Ishikawa (cell line): ENCODE results near the gene ACSL1.

Source experiments
- CEBPB ChIP-seq: IDR thresholded peaks from 2 replicates; pipeline ENCODE4 v1.6.1; 2012
- CREB1 ChIP-seq: IDR thresholded peaks from 2 replicates; pipeline ENCODE4 v1.6.1; 2012; ENCODE audit warnings: low read depth
- EGR1 ChIP-seq: IDR thresholded peaks from 2 replicates; pipeline ENCODE4 v1.6.1; 2012
- EP300 ChIP-seq: IDR thresholded peaks from 2 replicates; pipeline ENCODE4 v1.6.1; 2012; ENCODE audit warnings: borderline replicate concordance
- FOXM1 ChIP-seq: IDR thresholded peaks from 2 replicates; pipeline ENCODE4 v1.6.1; 2012; ENCODE audit warnings: low read depth, borderline replicate concordance
- MAX ChIP-seq: IDR thresholded peaks from 2 replicates; pipeline ENCODE4 v1.6.1; 2012
- NFIC ChIP-seq: IDR thresholded peaks from 2 replicates; pipeline ENCODE4 v1.6.1; 2012
- RAD21 ChIP-seq: IDR thresholded peaks from 2 replicates; pipeline ENCODE4 v1.6.1; 2012; ENCODE audit warnings: low read depth
- TAF1 ChIP-seq: IDR thresholded peaks from 2 replicates; pipeline ENCODE4 v1.6.1; 2012; ENCODE audit warnings: low read depth, mild to moderate bottlenecking
- TCF12 ChIP-seq: IDR thresholded peaks from 2 replicates; pipeline ENCODE4 v1.6.1; 2012; ENCODE audit warnings: low read depth
- TEAD4 ChIP-seq: IDR thresholded peaks from 2 replicates; pipeline ENCODE4 v1.6.1; 2012
- YY1 ChIP-seq: IDR thresholded peaks from 2 replicates; pipeline ENCODE4 v1.6.1; 2012; ENCODE audit warnings: low read depth
- ZBTB7A ChIP-seq: IDR thresholded peaks from 2 replicates; pipeline ENCODE4 v1.6.1; 2012; ENCODE audit warnings: low read depth
- TF ChIP-seq, protein P1 (sequence below): IDR thresholded peaks from 2 replicates; pipeline ENCODE4 v1.6.1; 2012; ENCODE audit warnings: low read depth, mild to moderate bottlenecking
- TF ChIP-seq, protein P2 (sequence below): IDR thresholded peaks from 2 replicates; pipeline ENCODE4 v1.6.1; 2012

The ACSL1 gene

GRCh38 chr4:184732126-184732525 lies 93.6 kb downstream of the ACSL1 start:
- TF ChIP-seq TCF12, result no peak
- no peak for TF ChIP-seq FOXM1
- TF ChIP-seq NFIC, result no peak
- no peak for TF ChIP-seq ZBTB7A
- TF ChIP-seq EGR1, result no peak
- TF ChIP-seq, protein P1, sequence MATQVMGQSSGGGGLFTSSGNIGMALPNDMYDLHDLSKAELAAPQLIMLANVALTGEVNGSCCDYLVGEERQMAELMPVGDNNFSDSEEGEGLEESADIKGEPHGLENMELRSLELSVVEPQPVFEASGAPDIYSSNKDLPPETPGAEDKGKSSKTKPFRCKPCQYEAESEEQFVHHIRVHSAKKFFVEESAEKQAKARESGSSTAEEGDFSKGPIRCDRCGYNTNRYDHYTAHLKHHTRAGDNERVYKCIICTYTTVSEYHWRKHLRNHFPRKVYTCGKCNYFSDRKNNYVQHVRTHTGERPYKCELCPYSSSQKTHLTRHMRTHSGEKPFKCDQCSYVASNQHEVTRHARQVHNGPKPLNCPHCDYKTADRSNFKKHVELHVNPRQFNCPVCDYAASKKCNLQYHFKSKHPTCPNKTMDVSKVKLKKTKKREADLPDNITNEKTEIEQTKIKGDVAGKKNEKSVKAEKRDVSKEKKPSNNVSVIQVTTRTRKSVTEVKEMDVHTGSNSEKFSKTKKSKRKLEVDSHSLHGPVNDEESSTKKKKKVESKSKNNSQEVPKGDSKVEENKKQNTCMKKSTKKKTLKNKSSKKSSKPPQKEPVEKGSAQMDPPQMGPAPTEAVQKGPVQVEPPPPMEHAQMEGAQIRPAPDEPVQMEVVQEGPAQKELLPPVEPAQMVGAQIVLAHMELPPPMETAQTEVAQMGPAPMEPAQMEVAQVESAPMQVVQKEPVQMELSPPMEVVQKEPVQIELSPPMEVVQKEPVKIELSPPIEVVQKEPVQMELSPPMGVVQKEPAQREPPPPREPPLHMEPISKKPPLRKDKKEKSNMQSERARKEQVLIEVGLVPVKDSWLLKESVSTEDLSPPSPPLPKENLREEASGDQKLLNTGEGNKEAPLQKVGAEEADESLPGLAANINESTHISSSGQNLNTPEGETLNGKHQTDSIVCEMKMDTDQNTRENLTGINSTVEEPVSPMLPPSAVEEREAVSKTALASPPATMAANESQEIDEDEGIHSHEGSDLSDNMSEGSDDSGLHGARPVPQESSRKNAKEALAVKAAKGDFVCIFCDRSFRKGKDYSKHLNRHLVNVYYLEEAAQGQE, result no peak
- TF ChIP-seq CREB1, result no peak
- no peak for TF ChIP-seq TAF1
- TF ChIP-seq YY1, result no peak
- TF ChIP-seq TEAD4, result no peak

DNA sequence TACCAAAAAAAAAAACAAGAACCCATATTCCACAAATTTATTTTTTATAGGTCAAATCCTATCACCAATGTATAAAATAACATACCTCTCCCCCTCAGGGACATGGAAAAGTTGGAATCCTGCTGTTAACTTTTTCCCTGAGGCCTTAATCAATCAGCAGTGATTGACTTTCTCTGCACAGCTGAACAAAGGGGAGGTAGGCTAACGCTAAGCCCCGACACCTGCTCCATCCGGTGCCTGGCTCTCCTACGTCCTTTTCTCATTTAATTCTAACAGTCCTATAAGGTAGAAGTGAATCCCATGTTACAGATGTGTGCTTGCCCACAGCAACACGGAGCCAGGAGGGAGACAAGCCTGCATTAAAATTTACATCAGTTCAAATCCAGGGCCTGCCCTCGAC lies 94.7 kb downstream of the ACSL1 start:
- no peak for TF ChIP-seq NFIC
- TF ChIP-seq EP300, result no peak
- TF ChIP-seq, protein P2, sequence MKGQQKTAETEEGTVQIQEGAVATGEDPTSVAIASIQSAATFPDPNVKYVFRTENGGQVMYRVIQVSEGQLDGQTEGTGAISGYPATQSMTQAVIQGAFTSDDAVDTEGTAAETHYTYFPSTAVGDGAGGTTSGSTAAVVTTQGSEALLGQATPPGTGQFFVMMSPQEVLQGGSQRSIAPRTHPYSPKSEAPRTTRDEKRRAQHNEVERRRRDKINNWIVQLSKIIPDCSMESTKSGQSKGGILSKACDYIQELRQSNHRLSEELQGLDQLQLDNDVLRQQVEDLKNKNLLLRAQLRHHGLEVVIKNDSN, result no peak
- TF ChIP-seq CREB1, result no peak
- no peak for TF ChIP-seq EGR1

- TF ChIP-seq NFIC (no peak), TEAD4 (no peak), EP300 (no peak), YY1 (no peak), CREB1 (no peak), TCF12 (no peak), CEBPB (no peak), TAF1 (no peak), EGR1 (no peak), ZBTB7A (no peak), FOXM1 (no peak), RAD21 (no peak)
- TF ChIP-seq, protein P2, result no peak
- TF ChIP-seq, protein P1, result no peak
Measured at GRCh38 chr4:184729946-184730345, 95.8 kb downstream of the ACSL1 start.

GRCh38 chr4:184728858-184729257 lies 96.9 kb downstream of the ACSL1 start:
- no peak for TF ChIP-seq MAX

DNA sequence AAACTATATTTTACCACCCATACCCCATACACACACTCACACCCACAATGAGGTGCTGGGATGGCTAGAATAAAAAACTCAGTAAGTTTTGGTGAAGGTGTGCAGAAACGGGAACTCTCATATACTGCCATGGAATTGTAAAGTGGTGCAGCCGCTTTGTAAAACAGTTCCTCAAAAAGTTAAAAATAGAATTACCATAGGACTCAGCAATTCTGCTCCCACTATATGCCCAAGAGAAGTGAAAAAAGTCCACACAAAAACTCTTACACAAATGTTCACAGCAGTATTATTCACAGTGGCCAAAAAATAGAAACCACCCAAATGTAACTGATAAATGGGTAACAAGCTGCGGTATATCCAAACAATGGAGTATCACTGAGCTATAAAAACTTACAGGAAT lies 98.3 kb downstream of the ACSL1 start:
- TF ChIP-seq MAX (no peak), EGR1 (no peak), TCF12 (no peak), EP300 (no peak), TAF1 (no peak), CREB1 (no peak), ZBTB7A (no peak), RAD21 (no peak), CEBPB (no peak), TEAD4 (no peak)
- TF ChIP-seq, protein P2, result no peak
- TF ChIP-seq, protein P1, result no peak
